ENCODE measurements around the gene RPS2. TPM values are rescaled to one million over a fixed set of nuclear protein-coding genes. Genes with fewer than 3 reads are reported as not detected.
"Not testable (repeated sequence)": the region's sequence is repeated elsewhere in the genome, so short reads cannot be mapped to it uniquely, and the experiment has no call there.

Gene RPS2
- total RNA-seq, 1 experiment from 2014 or later, result 5,018 TPM

DNA sequence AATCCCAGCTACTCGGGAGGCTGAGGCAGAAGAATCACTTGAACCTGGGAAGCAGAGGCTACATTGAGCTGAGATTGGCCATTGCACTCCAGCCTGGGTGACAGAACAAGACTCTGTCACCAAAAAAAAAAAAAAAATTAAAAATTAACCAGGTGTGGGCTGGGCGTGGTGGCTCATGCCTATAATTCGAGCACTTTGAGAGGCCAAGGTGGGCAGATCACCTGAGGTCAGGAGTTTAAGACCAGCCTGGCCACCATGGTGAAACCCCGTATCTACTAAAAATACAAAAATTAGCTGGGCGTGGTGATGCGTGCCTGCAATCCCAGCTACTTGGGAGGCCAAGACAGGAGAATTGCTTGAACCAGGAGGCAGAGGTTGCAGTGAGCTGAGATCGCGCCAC is 24.8 kb downstream of the RPS2 start:
- H3K36me3 ChIP-seq (replicated peaks; ENCODE audit: control insufficient read depth, insufficient read depth, low read length); H3K27me3 ChIP-seq (ENCODE audit: control insufficient read depth, insufficient read depth, low read length): not testable (repeated sequence)

GRCh38 chr16:1938910-1939309 is 25.7 kb downstream of the RPS2 start:
- Histone ChIP-seq H3K36me3 (replicated peaks; ENCODE audit: control insufficient read depth, insufficient read depth, low read length) (peaks cover 8% of the 10 kb centered on the region), H3K4me3 (ENCODE audit: insufficient read depth, low read depth, low read length) (no peak overlapping the region), H3K27me3 (ENCODE audit: control insufficient read depth, insufficient read depth, low read length) (peaks cover 3% of the 10 kb centered on the region; the same call in 1 of the 2 replicates)
- DNase-seq, result no peak

More for the DNA sequence above, 24.8 kb downstream of the RPS2 start:
- not testable (repeated sequence) for DNase-seq; H3K4me3 ChIP-seq (ENCODE audit: insufficient read depth, low read depth, low read length)

GRCh38 chr16:1938316-1938715 is 26.3 kb downstream of the RPS2 start:
- Histone ChIP-seq H3K4me3 (ENCODE audit: insufficient read depth, low read depth, low read length) (no peak overlapping the region), H3K36me3 (replicated peaks; ENCODE audit: control insufficient read depth, insufficient read depth, low read length) (peaks cover 8% of the 10 kb centered on the region), H3K27me3 (ENCODE audit: control insufficient read depth, insufficient read depth, low read length) (peaks cover 3% of the 10 kb centered on the region; the same call in 1 of the 2 replicates)
- DNase-seq, result no peak

DNA sequence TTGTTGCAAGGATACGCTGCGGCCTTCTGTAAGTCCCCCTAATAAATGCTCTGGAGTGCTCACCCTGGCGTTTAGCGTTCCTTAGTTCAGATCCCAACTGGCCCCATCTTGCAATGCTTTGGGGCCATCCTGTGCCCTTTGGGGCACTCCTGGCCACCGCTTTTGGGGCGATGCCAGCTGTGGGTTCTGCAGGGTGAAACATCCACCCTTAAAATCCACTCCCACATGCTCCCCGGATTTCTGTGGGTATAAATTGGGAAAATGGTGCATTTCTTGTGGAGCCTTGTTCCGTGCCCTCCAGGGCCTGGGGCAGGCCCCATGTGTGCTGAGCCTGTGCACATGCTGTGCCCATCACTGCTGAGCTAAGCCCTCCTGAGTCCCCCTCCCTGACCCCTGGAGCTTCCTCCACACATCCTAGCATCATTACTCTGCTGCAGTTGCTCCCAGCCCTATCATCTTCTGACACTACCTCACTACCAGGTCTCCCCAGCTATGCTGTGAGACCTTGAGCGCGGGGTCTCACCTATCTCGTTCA is 27.6 kb downstream of the RPS2 start:
- no peak overlapping the region for H3K4me3 ChIP-seq (ENCODE audit: insufficient read depth, low read depth, low read length)
- H3K36me3 ChIP-seq (replicated peaks; ENCODE audit: control insufficient read depth, insufficient read depth, low read length), result peaks cover 8% of the 10 kb centered on the region
- no peaks in the 10 kb centered on the region for H3K27me3 ChIP-seq (ENCODE audit: control insufficient read depth, insufficient read depth, low read length)
- no peak for DNase-seq

DNA sequence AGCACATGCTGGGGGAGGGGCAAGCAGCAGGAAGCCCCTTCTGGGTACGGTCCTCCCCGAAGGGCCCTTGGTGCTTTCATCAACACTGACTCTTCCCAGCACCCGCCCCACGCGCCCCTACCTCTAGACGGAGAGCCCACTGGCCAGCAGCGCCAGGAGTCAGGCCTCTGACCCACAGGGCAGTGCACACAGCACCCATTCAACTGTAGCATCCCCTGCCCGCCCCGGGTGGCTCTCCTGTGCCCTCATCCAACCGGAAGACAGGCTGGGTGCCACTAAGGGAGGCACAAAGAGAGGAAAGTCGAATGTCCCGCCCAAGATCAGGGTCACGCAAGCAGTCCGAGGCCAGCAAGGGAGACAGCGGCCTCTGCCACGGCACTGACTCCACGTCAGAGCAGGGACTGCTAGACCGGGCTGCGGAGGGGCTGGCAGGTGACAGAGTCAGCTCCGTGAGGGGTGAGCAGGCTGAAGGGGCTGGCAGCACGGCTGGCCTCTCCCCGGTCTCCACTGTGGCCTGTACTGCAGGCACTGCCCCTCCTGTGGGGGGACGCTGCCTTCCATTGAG is 31.4 kb downstream of the RPS2 start:
- H3K36me3 ChIP-seq (replicated peaks; ENCODE audit: control insufficient read depth, insufficient read depth, low read length), result peaks cover under 1% of the 10 kb centered on the region; the same call in 1 of the 2 replicates
- peak; percentile 62 for DNase-seq
- no peak overlapping the region for H3K4me3 ChIP-seq (ENCODE audit: insufficient read depth, low read depth, low read length)
- H3K27me3 ChIP-seq (ENCODE audit: control insufficient read depth, insufficient read depth, low read length), result peaks cover 8% of the 10 kb centered on the region

GRCh38 chr16:1932050-1933028 is 32.3 kb downstream of the RPS2 start:
- Histone ChIP-seq H3K27me3 (ENCODE audit: control insufficient read depth, insufficient read depth, low read length) (peaks cover 8% of the 10 kb centered on the region), H3K36me3 (replicated peaks; ENCODE audit: control insufficient read depth, insufficient read depth, low read length) (no peaks in the 10 kb centered on the region), H3K4me3 (ENCODE audit: insufficient read depth, low read depth, low read length) (no peak overlapping the region)
- DNase-seq, result peak; percentile 90

- no peak overlapping the region for H3K4me3 ChIP-seq (ENCODE audit: insufficient read depth, low read depth, low read length)
- peaks cover 8% of the 10 kb centered on the region for H3K27me3 ChIP-seq (ENCODE audit: control insufficient read depth, insufficient read depth, low read length)
- DNase-seq, result peak; percentile 71
- H3K36me3 ChIP-seq (replicated peaks; ENCODE audit: control insufficient read depth, insufficient read depth, low read length), result no peaks in the 10 kb centered on the region
Observed at GRCh38 chr16:1930338-1930720, 34.3 kb downstream of the RPS2 start.

- DNase-seq, result peak; percentile 99
- peaks cover 9% of the 10 kb centered on the region for H3K27me3 ChIP-seq (ENCODE audit: control insufficient read depth, insufficient read depth, low read length)
- H3K36me3 ChIP-seq (replicated peaks; ENCODE audit: control insufficient read depth, insufficient read depth, low read length), result no peaks in the 10 kb centered on the region
- peak overlapping the region; percentile 51 for H3K4me3 ChIP-seq (ENCODE audit: insufficient read depth, low read depth, low read length)
Observed at GRCh38 chr16:1929578-1930337, 34.9 kb downstream of the RPS2 start.

DNA sequence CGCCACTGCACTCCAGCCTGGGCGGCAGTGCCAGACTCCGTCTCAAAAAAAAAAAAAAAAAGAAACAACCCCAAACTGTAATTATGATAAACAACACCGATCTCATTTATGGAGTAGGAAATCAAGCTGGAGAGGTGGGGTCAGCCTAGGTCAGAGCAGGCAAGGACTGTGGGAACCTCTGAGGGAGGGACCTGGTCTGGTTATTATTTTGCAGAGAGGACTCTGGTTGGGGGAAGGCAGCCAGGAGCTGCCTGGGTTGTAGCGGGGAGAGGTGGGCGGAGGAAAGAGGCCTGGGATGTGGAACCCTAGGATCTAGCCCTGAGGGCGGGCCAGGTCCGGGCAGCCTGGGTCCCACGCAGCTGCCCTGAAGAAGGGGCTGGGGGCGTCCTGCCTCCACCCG is 35.5 kb downstream of the RPS2 start:
- peak; percentile 89 for DNase-seq
- H3K27me3 ChIP-seq (ENCODE audit: control insufficient read depth, insufficient read depth, low read length), result peaks cover 15% of the 10 kb centered on the region
- no peaks in the 10 kb centered on the region for H3K36me3 ChIP-seq (replicated peaks; ENCODE audit: control insufficient read depth, insufficient read depth, low read length)
- peak overlapping the region; percentile 51 for H3K4me3 ChIP-seq (ENCODE audit: insufficient read depth, low read depth, low read length)

- peaks cover 36% of the 10 kb centered on the region for H3K27me3 ChIP-seq (ENCODE audit: control insufficient read depth, insufficient read depth, low read length)
Observed at GRCh38 chr16:1926271-1926670, 38.4 kb downstream of the RPS2 start.

GRCh38 chr16:1924095-1924494 is 40.5 kb downstream of the RPS2 start:
- Histone ChIP-seq H3K27me3 (ENCODE audit: control insufficient read depth, insufficient read depth, low read length) (peaks cover 49% of the 10 kb centered on the region), H3K4me3 (ENCODE audit: insufficient read depth, low read depth, low read length) (no peak overlapping the region), H3K36me3 (replicated peaks; ENCODE audit: control insufficient read depth, insufficient read depth, low read length) (no peaks in the 10 kb centered on the region)
- no peak for DNase-seq

More at GRCh38 chr16:1926271-1926670, 38.4 kb downstream of the RPS2 start:
- Histone ChIP-seq H3K4me3 (ENCODE audit: insufficient read depth, low read depth, low read length) (no peak overlapping the region), H3K36me3 (replicated peaks; ENCODE audit: control insufficient read depth, insufficient read depth, low read length) (no peaks in the 10 kb centered on the region)
- DNase-seq, result no peak

- DNase-seq, result peak; percentile 90
- Histone ChIP-seq H3K27me3 (ENCODE audit: control insufficient read depth, insufficient read depth, low read length) (peaks cover 55% of the 10 kb centered on the region), H3K4me3 (ENCODE audit: insufficient read depth, low read depth, low read length) (peak overlapping the region; percentile 6; the same call in 1 of the 2 replicates), H3K36me3 (replicated peaks; ENCODE audit: control insufficient read depth, insufficient read depth, low read length) (no peaks in the 10 kb centered on the region)
Observed at GRCh38 chr16:1923299-1924034, 41.2 kb downstream of the RPS2 start.

- DNase-seq, result no peak
- Histone ChIP-seq H3K36me3 (replicated peaks; ENCODE audit: control insufficient read depth, insufficient read depth, low read length) (no peaks in the 10 kb centered on the region), H3K4me3 (ENCODE audit: insufficient read depth, low read depth, low read length) (no peak overlapping the region), H3K27me3 (ENCODE audit: control insufficient read depth, insufficient read depth, low read length) (peaks cover 62% of the 10 kb centered on the region)
Observed at GRCh38 chr16:1922357-1922756, 42.3 kb downstream of the RPS2 start.

- no peak overlapping the region for H3K4me3 ChIP-seq (ENCODE audit: insufficient read depth, low read depth, low read length)
- peaks cover 78% of the 10 kb centered on the region for H3K27me3 ChIP-seq (ENCODE audit: control insufficient read depth, insufficient read depth, low read length)
- no peaks in the 10 kb centered on the region for H3K36me3 ChIP-seq (replicated peaks; ENCODE audit: control insufficient read depth, insufficient read depth, low read length)
- peak; percentile 93 for DNase-seq
Observed at GRCh38 chr16:1920727-1921171, 43.9 kb downstream of the RPS2 start.
